GM12874 (cell line): Measurements from ENCODE around the gene DHX8.

ENCODE experiments used
- CTCF ChIP-seq: IDR thresholded peaks from 2 replicates; pipeline ENCODE4 v1.5.1; 2011; ENCODE audit warnings: low read depth, mild to moderate bottlenecking, control low read depth, low read length, moderate library complexity; ENCODE audit not compliant: insufficient read depth

The DHX8 gene

GRCh38 chr17:43548689-43549379 lies 65.1 kb downstream of the DHX8 start:
- TF ChIP-seq CTCF: no peak

GRCh38 chr17:43549496-43549895 lies 65.7 kb downstream of the DHX8 start:
- no peak for TF ChIP-seq CTCF

GRCh38 chr17:43550754-43551153 lies 67.0 kb downstream of the DHX8 start:
- no peak for TF ChIP-seq CTCF

GRCh38 chr17:43552229-43552837 lies 68.6 kb downstream of the DHX8 start:
- no peak for TF ChIP-seq CTCF

GRCh38 chr17:43553573-43553972 lies 69.8 kb downstream of the DHX8 start:
- TF ChIP-seq CTCF: no peak

- no peak for TF ChIP-seq CTCF
Observed at GRCh38 chr17:43554857-43555256, 71.1 kb downstream of the DHX8 start.

GRCh38 chr17:43556292-43556691 lies 72.5 kb downstream of the DHX8 start:
- no peak for TF ChIP-seq CTCF
